Lung (tissue), 12 donors: ENCODE measurements around the gene MSRB1. TPM values are rescaled to one million over a fixed set of nuclear protein-coding genes. Genes with fewer than 3 reads are reported as not detected.

Experiments
- ATAC-seq: fragments of 200-7000 bp; cut with Tn5 transposase; one replicate; pipeline ENCODE4 v1.9.1; 2020; ENCODE audit warnings: moderate number of reproducible peaks; ENCODE audit not compliant: insufficient read depth, low FRiP score
- DNase-seq, 3 donors: peaks; one replicate each; pipeline ENCODE4 v3.0.0-alpha.2; 2013 to 2017
- H3K27ac ChIP-seq, 2 donors: one replicate each; pipeline ENCODE4 v1.5.1; 2013; ENCODE audit warnings: mild to moderate bottlenecking in 2 of 2, moderate library complexity in 2 of 2, control low read depth in 1 of 2, inconsistent platforms in 1 of 2, low read depth in 1 of 2, low read length in 1 of 2
- H3K27me3 ChIP-seq, 3 donors: one replicate each; pipeline ENCODE4 v1.5.1; 2013; ENCODE audit warnings: low read length in 2 of 3; ENCODE audit not compliant: control insufficient read depth in 3 of 3, insufficient read depth in 3 of 3
- H3K36me3 ChIP-seq, 4 donors: one replicate each; pipeline ENCODE4 v1.5.1; 2013; ENCODE audit warnings: low read length in 4 of 4, mild to moderate bottlenecking in 1 of 4, moderate library complexity in 1 of 4; ENCODE audit not compliant: control insufficient read depth in 4 of 4, insufficient read depth in 4 of 4
- H3K4me1 ChIP-seq, 5 donors: one replicate each; pipeline ENCODE4 v1.5.1; 2013; ENCODE audit warnings: low read length in 5 of 5, mild to moderate bottlenecking in 2 of 5, moderate library complexity in 1 of 5; ENCODE audit not compliant: control insufficient read depth in 5 of 5, insufficient read depth in 5 of 5
- H3K4me3 ChIP-seq: one replicate; pipeline ENCODE4 v1.5.1; 2013; ENCODE audit warnings: mild to moderate bottlenecking, control low read depth, moderate library complexity
- H3K9ac ChIP-seq, 2 donors: one replicate each; pipeline ENCODE4 v1.5.1; 2013; ENCODE audit warnings: low read length in 2 of 2, control low read depth in 1 of 2; ENCODE audit not compliant: insufficient read depth in 1 of 2
- H3K9me3 ChIP-seq, 4 donors: one replicate each; pipeline ENCODE4 v1.5.1; 2013; ENCODE audit warnings: low read length in 3 of 4, mild to moderate bottlenecking in 1 of 4, moderate library complexity in 1 of 4; ENCODE audit not compliant: control insufficient read depth in 4 of 4, insufficient read depth in 3 of 4
- whole genome bisulfite sequencing, 2 donors: extraction: QIAGEN DNeasy Blood & Tissue Kit; methylation state at CpG; one replicate each; pipeline ENCODE4 v1.1.7; 2013; 5-methylcytosine and 5-hydroxymethylcytosine counted together
- polyA plus RNA-seq, 2 donors: library from polyadenylated mRNA; stranded (reverse); fragments of 200-250 nt; gene quantifications; one replicate each; pipeline ENCODE4 v1.2.1, GENCODE V29; 2013
- total RNA-seq, 2 donors: library from RNA; depleted of rRNA in 1 of 2; stranded (reverse); fragments of >200 nt in 1 of 2; gene quantifications; one replicate each; pipeline ENCODE4 v1.2.1, GENCODE V29; 2014 to 2021
- TF ChIP-seq, protein P1 (sequence below): IDR thresholded peaks from 2 replicates; pipeline ENCODE4 v1.5.1; 2012; ENCODE audit warnings: mild to moderate bottlenecking; ENCODE audit errors: control extremely low read depth, extremely low read depth
- donor health status: control.
- donor health status: control.
- donor health status: Bipolar disorder and iron deficiency.
- donor health status: healthy.
- donor health status: DM: yes; HTN: yes; CAD: no.

Gene MSRB1
- total and polyA plus RNA-seq, 4 donors = 11.1 to 164 (median 51.2) TPM

- Histone ChIP-seq H3K4me1 (peaks cover 0 to 6% (median 0%) of the 10 kb centered on the region in 5 donors), H3K9me3 (no peaks in the 10 kb centered on the region), H3K4me3 (no peak overlapping the region), H3K27me3 (peaks cover 0 to 16% (median 7%) of the 10 kb centered on the region in 3 donors), H3K9ac (no peak overlapping the region), H3K36me3 (no peaks in the 10 kb centered on the region), H3K27ac (no peak overlapping the region)
- DNase-seq (no peak), ATAC-seq (no peak)
- TF ChIP-seq, protein P1, sequence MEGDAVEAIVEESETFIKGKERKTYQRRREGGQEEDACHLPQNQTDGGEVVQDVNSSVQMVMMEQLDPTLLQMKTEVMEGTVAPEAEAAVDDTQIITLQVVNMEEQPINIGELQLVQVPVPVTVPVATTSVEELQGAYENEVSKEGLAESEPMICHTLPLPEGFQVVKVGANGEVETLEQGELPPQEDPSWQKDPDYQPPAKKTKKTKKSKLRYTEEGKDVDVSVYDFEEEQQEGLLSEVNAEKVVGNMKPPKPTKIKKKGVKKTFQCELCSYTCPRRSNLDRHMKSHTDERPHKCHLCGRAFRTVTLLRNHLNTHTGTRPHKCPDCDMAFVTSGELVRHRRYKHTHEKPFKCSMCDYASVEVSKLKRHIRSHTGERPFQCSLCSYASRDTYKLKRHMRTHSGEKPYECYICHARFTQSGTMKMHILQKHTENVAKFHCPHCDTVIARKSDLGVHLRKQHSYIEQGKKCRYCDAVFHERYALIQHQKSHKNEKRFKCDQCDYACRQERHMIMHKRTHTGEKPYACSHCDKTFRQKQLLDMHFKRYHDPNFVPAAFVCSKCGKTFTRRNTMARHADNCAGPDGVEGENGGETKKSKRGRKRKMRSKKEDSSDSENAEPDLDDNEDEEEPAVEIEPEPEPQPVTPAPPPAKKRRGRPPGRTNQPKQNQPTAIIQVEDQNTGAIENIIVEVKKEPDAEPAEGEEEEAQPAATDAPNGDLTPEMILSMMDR = no peak
- 91 to 92% methylated on average over 58 to 59 of the region's 59 CpGs for WGBS, 2 donors
Observed at GRCh38 chr16:1911467-1912214, 31.4 kb downstream of the MSRB1 start.

DNA sequence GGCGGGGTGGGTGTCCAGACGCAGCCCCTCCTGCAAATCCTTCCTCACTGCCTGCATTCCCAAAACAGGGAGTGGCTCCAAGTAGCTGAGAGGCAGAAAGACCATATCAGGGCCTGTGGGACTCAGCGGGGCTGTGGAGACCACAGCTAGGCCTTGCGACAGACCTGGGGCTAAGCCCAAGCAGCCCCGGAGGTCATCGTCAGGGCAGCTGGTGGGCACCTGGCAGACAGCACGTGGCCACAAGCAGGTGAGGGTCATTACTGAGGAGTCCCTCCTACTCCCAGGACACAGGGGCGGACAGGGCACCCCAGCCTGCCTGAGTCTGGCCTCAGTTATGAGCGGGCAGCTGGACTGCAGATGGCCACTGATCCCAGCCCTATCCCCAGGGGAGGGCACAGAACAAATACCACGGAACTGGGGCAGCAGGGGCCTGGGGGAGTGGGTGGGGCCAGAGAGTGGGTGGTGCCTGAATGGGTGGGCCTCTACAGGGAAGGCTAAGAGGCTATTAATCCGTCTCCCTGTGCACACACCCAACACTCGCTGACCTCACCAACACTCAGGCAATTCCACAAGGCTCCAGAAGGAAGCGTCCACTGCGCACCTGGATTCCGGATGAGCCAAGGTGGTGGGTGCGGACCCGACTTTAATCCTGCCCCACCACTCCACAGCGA lies 33.3 kb downstream of the MSRB1 start:
- no peak for ATAC-seq
- no peak overlapping the region for H3K9ac ChIP-seq
- no peak for DNase-seq

DNA sequence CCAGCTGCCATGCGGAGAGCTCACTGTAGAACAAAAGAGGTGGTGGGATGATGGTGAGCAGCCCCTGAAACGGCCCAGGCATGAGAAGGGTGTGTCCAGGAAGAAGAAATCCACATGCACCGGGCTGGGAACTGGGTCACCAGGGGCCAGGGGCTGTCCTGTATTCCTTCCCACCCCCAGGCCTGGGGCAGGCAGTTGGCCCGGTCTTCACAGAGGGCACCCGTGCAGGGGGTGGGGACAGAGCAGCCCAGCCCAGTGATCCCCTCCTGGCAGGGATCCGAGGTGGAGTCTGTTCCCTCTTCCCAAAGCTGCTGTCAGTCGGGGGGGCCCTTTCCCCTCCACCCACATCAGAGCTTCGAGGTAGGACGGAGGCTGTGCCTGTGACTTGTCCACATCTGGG lies 34.0 kb downstream of the MSRB1 start:
- no peak overlapping the region for H3K9ac ChIP-seq
- DNase-seq (no peak), ATAC-seq (no peak)
- peaks cover 0 to 6% (median 0%) of the 10 kb centered on the region in 5 donors for H3K4me1 ChIP-seq
- TF ChIP-seq, protein P1 = no peak
- no peak overlapping the region for H3K4me3 ChIP-seq
- WGBS, 2 donors = 66 to 71% methylated on average over 9 of the region's 9 CpGs
- no peaks in the 10 kb centered on the region for H3K36me3 ChIP-seq
- H3K27ac ChIP-seq = no peak overlapping the region
- no peaks in the 10 kb centered on the region for H3K9me3 ChIP-seq
- H3K27me3 ChIP-seq = peaks cover 0 to 9% (median 0%) of the 10 kb centered on the region in 3 donors

More for the DNA sequence above, 33.3 kb downstream of the MSRB1 start:
- 64 to 78% methylated on average over 17 to 18 of the region's 18 CpGs for WGBS, 2 donors
- Histone ChIP-seq H3K9me3 (no peaks in the 10 kb centered on the region), H3K36me3 (no peaks in the 10 kb centered on the region), H3K27ac (no peak overlapping the region), H3K4me3 (no peak overlapping the region), H3K27me3 (peaks cover 0 to 7% (median 1%) of the 10 kb centered on the region in 3 donors), H3K4me1 (peaks cover 0 to 6% (median 0%) of the 10 kb centered on the region in 5 donors)
- TF ChIP-seq, protein P1 = no peak
